KMS-11 (cell line): ENCODE data around the gene LMCD1.

ENCODE experiments used
- H2AFZ ChIP-seq: fragments of 200-600 bp; sonication (generic); 2 replicates; pipeline ENCODE4 v1.6.1; 2016; ENCODE audit warnings: antibody characterized with exemption, mixed run types, low read depth
- H3K27ac ChIP-seq: fragments of 200-600 bp; sonication (generic); 2 replicates; pipeline ENCODE4 v1.6.1; 2016; ENCODE audit warnings: mild to moderate bottlenecking, mixed run types
- H3K27me3 ChIP-seq: fragments of 200-600 bp; sonication (generic); 2 replicates; pipeline ENCODE4 v1.6.1; 2017; ENCODE audit warnings: mild to moderate bottlenecking, low read depth, mixed run types, moderate library complexity; ENCODE audit not compliant: insufficient read depth
- H3K36me3 ChIP-seq: fragments of 200-600 bp; sonication (generic); 2 replicates; pipeline ENCODE4 v1.6.1; 2017; ENCODE audit warnings: mild to moderate bottlenecking, mixed run types; ENCODE audit not compliant: insufficient read depth
- H3K4me1 ChIP-seq: fragments of 200-600 bp; sonication (generic); 2 replicates; pipeline ENCODE4 v1.6.1; 2016; ENCODE audit warnings: mild to moderate bottlenecking, low read depth, mixed run types; ENCODE audit not compliant: poor library complexity, severe bottlenecking
- H3K4me2 ChIP-seq: fragments of 200-600 bp; sonication (generic); 2 replicates; pipeline ENCODE4 v1.7.0; 2016; ENCODE audit warnings: mild to moderate bottlenecking, mixed run types
- H3K4me3 ChIP-seq: fragments of 200-600 bp; sonication (generic); IDR thresholded peaks from 2 replicates; pipeline ENCODE4 v1.6.1; 2017; ENCODE audit warnings: low read depth, low read length, mixed read lengths; ENCODE audit not compliant: insufficient read depth
- H3K79me2 ChIP-seq: fragments of 200-600 bp; sonication (generic); 2 replicates; pipeline ENCODE4 v1.6.1; 2016; ENCODE audit warnings: low read depth, mixed run types; ENCODE audit not compliant: insufficient read depth
- H3K9ac ChIP-seq: fragments of 200-600 bp; sonication (generic); 2 replicates; pipeline ENCODE4 v1.6.1; 2016; ENCODE audit warnings: mild to moderate bottlenecking, mixed run types
- H4K20me1 ChIP-seq: fragments of 200-600 bp; sonication (generic); 2 replicates; pipeline ENCODE4 v1.6.1; 2016; ENCODE audit warnings: mild to moderate bottlenecking, mixed run types; ENCODE audit not compliant: insufficient read depth
- TF ChIP-seq, protein P1 (sequence below): fragments of 200-600 bp; sonication (generic); conservative IDR thresholded peaks from 2 replicates; pipeline ENCODE4 v1.6.1; 2017; ENCODE audit warnings: low read depth, mild to moderate bottlenecking, antibody characterized with exemption, low read length, moderate library complexity, mixed read lengths

Gene LMCD1

GRCh38 chr3:8537440-8537839 lies 35.8 kb downstream of the LMCD1 start:
- no peaks in the 10 kb centered on the region for H3K4me1 ChIP-seq
- no peaks in the 10 kb centered on the region for H3K27me3 ChIP-seq
- no peaks in the 10 kb centered on the region for H3K36me3 ChIP-seq
- TF ChIP-seq, protein P1, sequence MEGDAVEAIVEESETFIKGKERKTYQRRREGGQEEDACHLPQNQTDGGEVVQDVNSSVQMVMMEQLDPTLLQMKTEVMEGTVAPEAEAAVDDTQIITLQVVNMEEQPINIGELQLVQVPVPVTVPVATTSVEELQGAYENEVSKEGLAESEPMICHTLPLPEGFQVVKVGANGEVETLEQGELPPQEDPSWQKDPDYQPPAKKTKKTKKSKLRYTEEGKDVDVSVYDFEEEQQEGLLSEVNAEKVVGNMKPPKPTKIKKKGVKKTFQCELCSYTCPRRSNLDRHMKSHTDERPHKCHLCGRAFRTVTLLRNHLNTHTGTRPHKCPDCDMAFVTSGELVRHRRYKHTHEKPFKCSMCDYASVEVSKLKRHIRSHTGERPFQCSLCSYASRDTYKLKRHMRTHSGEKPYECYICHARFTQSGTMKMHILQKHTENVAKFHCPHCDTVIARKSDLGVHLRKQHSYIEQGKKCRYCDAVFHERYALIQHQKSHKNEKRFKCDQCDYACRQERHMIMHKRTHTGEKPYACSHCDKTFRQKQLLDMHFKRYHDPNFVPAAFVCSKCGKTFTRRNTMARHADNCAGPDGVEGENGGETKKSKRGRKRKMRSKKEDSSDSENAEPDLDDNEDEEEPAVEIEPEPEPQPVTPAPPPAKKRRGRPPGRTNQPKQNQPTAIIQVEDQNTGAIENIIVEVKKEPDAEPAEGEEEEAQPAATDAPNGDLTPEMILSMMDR, result no peak
- H2AFZ ChIP-seq, result no peak overlapping the region
- no peak overlapping the region for H3K9ac ChIP-seq
- H3K4me2 ChIP-seq, result no peak overlapping the region
- no peak overlapping the region for H3K4me3 ChIP-seq
- H3K27ac ChIP-seq, result no peak overlapping the region
- H3K79me2 ChIP-seq, result no peaks in the 10 kb centered on the region
- H4K20me1 ChIP-seq, result no peaks in the 10 kb centered on the region

- Histone ChIP-seq H3K27me3 (no peaks in the 10 kb centered on the region), H3K36me3 (no peaks in the 10 kb centered on the region), H4K20me1 (no peaks in the 10 kb centered on the region), H3K4me2 (no peak overlapping the region), H3K4me3 (no peak overlapping the region), H3K4me1 (no peaks in the 10 kb centered on the region), H3K79me2 (no peaks in the 10 kb centered on the region), H2AFZ (no peak overlapping the region), H3K27ac (no peak overlapping the region), H3K9ac (no peak overlapping the region)
- TF ChIP-seq, protein P1, result no peak
Measured at GRCh38 chr3:8538223-8538622, 36.6 kb downstream of the LMCD1 start.

DNA sequence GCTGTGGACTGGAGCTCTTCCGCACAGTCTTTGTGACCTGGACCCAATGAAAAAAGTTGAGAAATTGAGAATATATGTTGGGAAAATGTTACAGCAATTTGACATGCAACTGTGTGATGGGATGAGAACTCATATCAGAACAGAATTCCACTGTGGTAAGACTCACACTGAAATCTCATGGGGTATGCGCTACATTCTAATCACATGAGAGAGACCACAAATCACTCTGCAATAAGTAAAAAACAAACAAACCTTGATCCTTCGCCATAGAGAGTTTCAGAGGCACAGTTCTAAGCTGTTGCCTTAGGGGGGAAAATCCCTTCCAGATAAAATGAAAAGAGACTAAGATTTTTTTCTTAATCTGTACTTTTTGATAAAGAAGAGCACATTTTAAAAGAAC lies 37.3 kb downstream of the LMCD1 start:
- Histone ChIP-seq H3K4me3 (no peak overlapping the region), H3K36me3 (no peaks in the 10 kb centered on the region), H4K20me1 (no peaks in the 10 kb centered on the region), H3K9ac (no peak overlapping the region), H3K4me1 (no peaks in the 10 kb centered on the region), H3K27ac (no peak overlapping the region), H3K27me3 (no peaks in the 10 kb centered on the region), H3K79me2 (no peaks in the 10 kb centered on the region), H2AFZ (no peak overlapping the region), H3K4me2 (no peak overlapping the region)
- TF ChIP-seq, protein P1, result no peak

GRCh38 chr3:8539419-8539818 lies 37.8 kb downstream of the LMCD1 start:
- Histone ChIP-seq H3K4me1 (no peaks in the 10 kb centered on the region), H3K9ac (no peak overlapping the region), H3K36me3 (no peaks in the 10 kb centered on the region), H3K27me3 (no peaks in the 10 kb centered on the region), H3K79me2 (no peaks in the 10 kb centered on the region), H3K27ac (no peak overlapping the region), H2AFZ (no peak overlapping the region), H3K4me3 (no peak overlapping the region), H3K4me2 (no peak overlapping the region), H4K20me1 (no peaks in the 10 kb centered on the region)
- TF ChIP-seq, protein P1, result no peak
